Fibroblast of lung (primary cell): ENCODE measurements around the gene DIP2C. TPM values are rescaled to one million over a fixed set of nuclear protein-coding genes. Genes with fewer than 3 reads are reported as not detected.

Experiments
- DNase-seq, 2 donors: peaks; one replicate each; pipeline versions ENCODE4 v3.0.0 to v3.0.0-alpha.2; 2010; ENCODE audit warnings: low read depth in 2 of 2
- H2AFZ ChIP-seq: 2 replicates; pipeline ENCODE4 v1.5.1; 2012; ENCODE audit warnings: low read length, control low read depth, inconsistent platforms
- H3K27ac ChIP-seq: 2 replicates; pipeline ENCODE4 v1.5.1; 2011; ENCODE audit warnings: low read length, control low read depth; ENCODE audit not compliant: insufficient read depth
- H3K27me3 ChIP-seq: 2 replicates; pipeline ENCODE4 v1.5.1; 2011; ENCODE audit warnings: mild to moderate bottlenecking, low read length; ENCODE audit not compliant: control insufficient read depth, insufficient read depth
- H3K36me3 ChIP-seq: 2 replicates; pipeline ENCODE4 v1.5.1; 2011; ENCODE audit warnings: low read length; ENCODE audit not compliant: control insufficient read depth, insufficient read depth
- H3K4me1 ChIP-seq: 2 replicates; pipeline ENCODE4 v1.5.1; 2011; ENCODE audit warnings: low read length; ENCODE audit not compliant: control insufficient read depth, insufficient read depth; ENCODE audit errors: extremely low read depth
- H3K4me2 ChIP-seq: 2 replicates; pipeline ENCODE4 v1.5.1; 2011; ENCODE audit warnings: low read length, control low read depth; ENCODE audit not compliant: insufficient read depth; ENCODE audit errors: extremely low read depth
- H3K4me3 ChIP-seq, 4 experiments: fragments of 200-600 bp in 1 of 4; sonication (generic) in 1 of 4; replicated peaks in 1 of 4; 2 replicates each; pipeline ENCODE4 v1.5.1; 2011 to 2016; ENCODE audit warnings: low read length in 4 of 4, low read depth in 3 of 4, mild to moderate bottlenecking in 3 of 4, control low read depth in 2 of 4, inconsistent platforms in 1 of 4, mixed read lengths in 1 of 4; ENCODE audit not compliant: insufficient read depth in 1 of 4; ENCODE audit errors: control extremely low read depth in 1 of 4
- H3K79me2 ChIP-seq: 2 replicates; pipeline ENCODE4 v1.5.1; 2012; ENCODE audit warnings: mild to moderate bottlenecking, low read length, inconsistent platforms; ENCODE audit not compliant: control insufficient read depth, insufficient read depth
- H3K9ac ChIP-seq: 2 replicates; pipeline ENCODE4 v1.5.1; 2011; ENCODE audit warnings: mild to moderate bottlenecking, low read length, control low read depth; ENCODE audit not compliant: insufficient read depth
- H3K9me3 ChIP-seq: 2 replicates; pipeline ENCODE4 v1.5.1; 2012; ENCODE audit warnings: low read depth, low read length; ENCODE audit not compliant: control insufficient read depth, insufficient read depth
- H4K20me1 ChIP-seq: 2 replicates; pipeline ENCODE4 v1.5.1; 2011; ENCODE audit warnings: low read length; ENCODE audit not compliant: control insufficient read depth, insufficient read depth; ENCODE audit errors: extremely low read depth
- CTCF ChIP-seq, 2 donors: IDR thresholded peaks in 1 of 2; conservative IDR thresholded peaks in 1 of 2; 1 replicate in 1 of 2; 2 replicates in 1 of 2; pipeline ENCODE4 v1.5.1; 2011 to 2012; ENCODE audit warnings: low read length in 2 of 2, control low read depth in 1 of 2, inconsistent platforms in 1 of 2, low read depth in 1 of 2, mild to moderate bottlenecking in 1 of 2
- EZH2 ChIP-seq: IDR thresholded peaks from 2 replicates; pipeline ENCODE4 v1.5.1; 2012; ENCODE audit warnings: low read length, control low read depth, mild to moderate bottlenecking; ENCODE audit errors: missing control alignments
- polyA plus RNA-seq, 2 donors: library from polyadenylated mRNA; depleted of rRNA in 1 of 2; stranded (reverse) in 1 of 2; unstranded in 1 of 2; fragments of >200 nt; gene quantifications; 2 replicates each; pipeline ENCODE4 v1.2.1, GENCODE V29; 2011 to 2012; ENCODE audit warnings: missing spikeins in 1 of 2
- total RNA-seq: library from RNA; depleted of rRNA; stranded (reverse); fragments of >200 nt; gene quantifications from 2 replicates; pipeline ENCODE4 v1.2.1, GENCODE V29; 2014

DIP2C gene
- total and polyA plus RNA-seq, 2 donors (not counting 1 experiment from before 2014, with no cell fraction given), result 10.7 to 18.3 TPM

GRCh38 chr10:733086-733485, 43.6 kb upstream of the DIP2C start:
- no peak for DNase-seq
- Histone ChIP-seq H3K9me3 (no peaks in the 10 kb centered on the region), H4K20me1 (no peaks in the 10 kb centered on the region), H3K27ac (no peak overlapping the region), H3K79me2 (no peaks in the 10 kb centered on the region), H3K4me3 (no peak overlapping the region), H3K9ac (no peak overlapping the region), H2AFZ (no peak overlapping the region), H3K27me3 (peaks cover 6% of the 10 kb centered on the region), H3K4me1 (no peaks in the 10 kb centered on the region), H3K4me2 (no peak overlapping the region), H3K36me3 (no peaks in the 10 kb centered on the region)
- TF ChIP-seq CTCF (conservative IDR thresholded peaks at IDR 0.05 in 1 of 2, IDR thresholded peaks at IDR 0.05 in 1 of 2; ENCODE audit: low read depth in 1 of 2, low read length in 2 of 2) (no peak), EZH2 (no peak)

- H3K4me3 ChIP-seq, result no peak overlapping the region
- no peaks in the 10 kb centered on the region for H3K36me3 ChIP-seq
- no peaks in the 10 kb centered on the region for H3K4me1 ChIP-seq
- no peak for DNase-seq
- H3K9me3 ChIP-seq, result no peaks in the 10 kb centered on the region
- no peak overlapping the region for H2AFZ ChIP-seq
- no peaks in the 10 kb centered on the region for H3K79me2 ChIP-seq
- H3K27ac ChIP-seq, result no peak overlapping the region
- H3K27me3 ChIP-seq, result peaks cover 6% of the 10 kb centered on the region
- H4K20me1 ChIP-seq, result no peaks in the 10 kb centered on the region
- TF ChIP-seq CTCF (conservative IDR thresholded peaks at IDR 0.05 in 1 of 2, IDR thresholded peaks at IDR 0.05 in 1 of 2; ENCODE audit: low read depth in 1 of 2, low read length in 2 of 2) (no peak), EZH2 (no peak)
- H3K4me2 ChIP-seq, result no peak overlapping the region
- H3K9ac ChIP-seq, result no peak overlapping the region
These were observed 39.7 kb upstream of the DIP2C start for GRCh38 chr10:729213-729612.

GRCh38 chr10:728603-729002, 39.1 kb upstream of the DIP2C start:
- no peak overlapping the region for H2AFZ ChIP-seq
- H3K4me1 ChIP-seq, result no peaks in the 10 kb centered on the region
- no peaks in the 10 kb centered on the region for H3K9me3 ChIP-seq
- no peak overlapping the region for H3K9ac ChIP-seq
- no peak overlapping the region for H3K4me2 ChIP-seq
- H3K27me3 ChIP-seq, result peaks cover 6% of the 10 kb centered on the region
- H4K20me1 ChIP-seq, result no peaks in the 10 kb centered on the region
- H3K4me3 ChIP-seq, result no peak overlapping the region
- TF ChIP-seq EZH2 (no peak), CTCF (conservative IDR thresholded peaks at IDR 0.05 in 1 of 2, IDR thresholded peaks at IDR 0.05 in 1 of 2; ENCODE audit: low read depth in 1 of 2, low read length in 2 of 2) (no peak)
- H3K36me3 ChIP-seq, result no peaks in the 10 kb centered on the region
- no peak for DNase-seq
- no peak overlapping the region for H3K27ac ChIP-seq
- no peaks in the 10 kb centered on the region for H3K79me2 ChIP-seq
